ENCODE measurements around the gene KLF13. TPM values are rescaled to one million over a fixed set of nuclear protein-coding genes. Genes with fewer than 3 reads are reported as not detected.
A peak's percentile ranks its signal among the peaks of the same experiment; 100 is the strongest.

The KLF13 gene
- total and polyA plus RNA-seq, 2 donors (not counting 1 experiment from before 2014, with no cell fraction given): 65.5 to 140 TPM

DNA sequence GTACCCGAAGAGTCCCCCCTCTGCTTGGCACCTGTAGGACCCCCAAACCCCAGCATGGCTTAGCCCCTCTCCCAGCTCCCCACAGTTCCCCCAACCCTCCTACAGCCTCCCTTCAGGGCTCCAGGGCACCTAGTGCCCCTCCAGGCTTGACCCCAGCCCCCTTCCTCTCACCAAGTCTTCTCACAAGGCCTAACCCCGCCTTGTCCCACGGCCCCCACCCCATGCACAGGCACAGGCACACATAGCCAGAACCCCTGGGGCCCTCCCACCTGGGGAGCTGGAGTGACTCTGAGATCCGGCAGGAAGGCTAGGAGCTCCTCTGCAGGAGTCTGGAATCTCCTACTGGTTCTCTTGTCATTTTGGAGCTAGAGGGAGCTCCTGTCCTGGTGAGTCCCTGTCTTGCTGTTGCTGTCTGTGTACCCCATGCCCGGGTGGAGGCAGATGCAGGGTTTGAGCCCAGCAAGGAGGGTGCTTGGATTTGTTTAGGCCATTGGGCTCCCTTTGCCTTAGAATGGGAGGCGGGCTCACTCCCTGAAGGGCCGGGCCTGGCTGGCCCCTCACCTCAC is 39.6 kb downstream of the KLF13 start:
- Histone ChIP-seq H3K27me3 (replicated peaks in 1 of 4; ENCODE audit: control extremely low read depth in 1 of 4, control insufficient read depth in 3 of 4, insufficient read depth in 4 of 4, low read length in 3 of 4) (no peaks in the 10 kb centered on the region), H4K20me1 (ENCODE audit: control insufficient read depth, insufficient read depth, low read length, poor library complexity, severe bottlenecking) (peaks cover 86% of the 10 kb centered on the region), H3K27ac (ENCODE audit: low read length in 2 of 2) (peak overlapping the region; percentile 28 to 46), H3K9ac (ENCODE audit: low read length) (peak overlapping the region; percentile 44), H2AFZ (ENCODE audit: insufficient read depth, low read depth, low read length, poor library complexity, severe bottlenecking) (no peak overlapping the region), H3K79me2 (ENCODE audit: control insufficient read depth, insufficient read depth, low read length) (peaks cover 97% of the 10 kb centered on the region), H3K36me3 (replicated peaks in 1 of 2; ENCODE audit: control extremely low read depth in 1 of 2, control insufficient read depth in 1 of 2, extremely low read depth in 1 of 2, insufficient read depth in 2 of 2, low read length in 1 of 2) (peaks cover 0 to 12% of the 10 kb centered on the region in 2 experiments), H3K4me3 (ENCODE audit: control extremely low read depth in 1 of 5, extremely low read depth in 1 of 5, insufficient read depth in 1 of 5, low read depth in 2 of 5, low read length in 4 of 5) (peak overlapping the region in 1 of 5 experiments; percentile 18), H3K4me2 (replicated peaks; ENCODE audit: low read depth, low read length, poor library complexity, severe bottlenecking) (peak overlapping the region; percentile 73), H3K4me1 (ENCODE audit: control insufficient read depth in 2 of 2, insufficient read depth in 2 of 2, low read length in 2 of 2) (peaks cover 81 to 86% of the 10 kb centered on the region in 2 donors), H3K9me3 (ENCODE audit: control extremely low read depth in 1 of 3, control insufficient read depth in 2 of 3, insufficient read depth in 1 of 3, low read length in 2 of 3) (peaks cover 0 to 6% (median 6%) of the 10 kb centered on the region in 3 donors)
- Mint-ChIP-seq H3K9me3 (ENCODE audit: insufficient read depth) (no peaks in the 10 kb centered on the region), H3K27ac (peak overlapping the region; percentile 93), H3K27me3 (no peaks in the 10 kb centered on the region), H3K4me1 (peaks cover 97% of the 10 kb centered on the region), H3K4me3 (peak overlapping the region; percentile 80)
- TF ChIP-seq, protein P1, sequence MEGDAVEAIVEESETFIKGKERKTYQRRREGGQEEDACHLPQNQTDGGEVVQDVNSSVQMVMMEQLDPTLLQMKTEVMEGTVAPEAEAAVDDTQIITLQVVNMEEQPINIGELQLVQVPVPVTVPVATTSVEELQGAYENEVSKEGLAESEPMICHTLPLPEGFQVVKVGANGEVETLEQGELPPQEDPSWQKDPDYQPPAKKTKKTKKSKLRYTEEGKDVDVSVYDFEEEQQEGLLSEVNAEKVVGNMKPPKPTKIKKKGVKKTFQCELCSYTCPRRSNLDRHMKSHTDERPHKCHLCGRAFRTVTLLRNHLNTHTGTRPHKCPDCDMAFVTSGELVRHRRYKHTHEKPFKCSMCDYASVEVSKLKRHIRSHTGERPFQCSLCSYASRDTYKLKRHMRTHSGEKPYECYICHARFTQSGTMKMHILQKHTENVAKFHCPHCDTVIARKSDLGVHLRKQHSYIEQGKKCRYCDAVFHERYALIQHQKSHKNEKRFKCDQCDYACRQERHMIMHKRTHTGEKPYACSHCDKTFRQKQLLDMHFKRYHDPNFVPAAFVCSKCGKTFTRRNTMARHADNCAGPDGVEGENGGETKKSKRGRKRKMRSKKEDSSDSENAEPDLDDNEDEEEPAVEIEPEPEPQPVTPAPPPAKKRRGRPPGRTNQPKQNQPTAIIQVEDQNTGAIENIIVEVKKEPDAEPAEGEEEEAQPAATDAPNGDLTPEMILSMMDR (IDR thresholded peaks at IDR 0.05): no peak
- no peak for TF ChIP-seq EZH2 (IDR thresholded peaks at IDR 0.05; ENCODE audit: borderline replicate concordance, insufficient read depth, low read depth, low read length, poor library complexity, severe bottlenecking)
- DNase-seq: no peak
- WGBS (ENCODE audit: insufficient coverage): 68% methylated on average over 7 of the region's 7 CpGs
- CTCF ChIA-PET: interaction anchor here (0.7 to 14.4 kb wide), 25 partner anchors 7 to 235 kb away, joined by 3 to 133 read pairs (median 4); partner anchors contain the start of gene KLF13
- intact Hi-C loops (cut with micrococcal nuclease): loop anchor here (10.0 kb wide), 1 partner anchor 361 kb away; no protein-coding TSS in a partner anchor
- no peak for ATAC-seq (ENCODE audit: low read depth)
- POLR2A ChIA-PET: interaction anchor here (0.6 to 2.3 kb wide), 5 partner anchors 12 to 123 kb away, joined by 3 to 8 read pairs (median 7); partner anchors contain the start of gene KLF13

Data from B cell (primary cell).